BLaER1 treated with 17β-estradiol and CSF1 and Interleukin-3, amounts not matched to agents 10 nM and 100 nM (cell line): ENCODE measurements around the gene FAM131A.
A peak's percentile ranks its signal among the peaks of the same experiment; 100 is the strongest.

Experiments
- H3K27ac ChIP-seq, 11 experiments: shearing (Covaris generic); formaldehyde crosslinking; 2 replicates each; pipeline ENCODE4 v1.8.1; 2022
- H3K27me3 ChIP-seq, 11 experiments: shearing (Covaris generic); formaldehyde crosslinking; 2 replicates each; pipeline ENCODE4 v1.8.1; 2022
- H3K36me3 ChIP-seq, 11 experiments: shearing (Covaris generic); formaldehyde crosslinking; 2 replicates each; pipeline ENCODE4 v1.8.1; 2022
- H3K4me1 ChIP-seq, 10 experiments: shearing (Covaris generic); formaldehyde crosslinking; 2 replicates each; pipeline ENCODE4 v1.8.1; 2022
- H3K4me2 ChIP-seq, 11 experiments: shearing (Covaris generic); formaldehyde crosslinking; 2 replicates each; pipeline ENCODE4 v1.8.1; 2022
- H3K4me3 ChIP-seq, 10 experiments: shearing (Covaris generic); formaldehyde crosslinking; 2 replicates each; pipeline ENCODE4 v1.8.1; 2022
- H3K9ac ChIP-seq, 11 experiments: shearing (Covaris generic); formaldehyde crosslinking; 2 replicates each; pipeline ENCODE4 v1.8.1; 2022
- H3K9me3 ChIP-seq, 11 experiments: shearing (Covaris generic); formaldehyde crosslinking; replicated peaks in 1 of 11; 2 replicates each; pipeline ENCODE4 v1.8.1; 2022
- H4K20me1 ChIP-seq, 11 experiments: shearing (Covaris generic); formaldehyde crosslinking; 2 replicates each; pipeline ENCODE4 v1.8.1; 2022
- Cebpa-rat ChIP-seq, 11 experiments: shearing (Covaris generic); IDR thresholded peaks; 2 replicates each; pipeline ENCODE4 v1.8.1; 2022

FAM131A gene

GRCh38 chr3:184337399-184337714, at the start of gene FAM131A:
TSS of gene FAM131A (plus strand) at chr3:184337600. CDS start at chr3:184337631, 31 bp downstream.
- Histone ChIP-seq H3K4me2 (peak within 1 kb of the TSS; percentile 93 to 99 (median 98)), H3K4me1 (peaks cover 52 to 84% (median 60%) of the 10 kb centered on the region in 10 experiments), H3K4me3 (peak within 1 kb of the TSS; percentile 63 to 81 (median 70)), H3K27ac (peak within 1 kb of the TSS; percentile 20 to 76 (median 63); a peak in 18 of 22 replicates), H3K27me3 (peaks cover 0 to 15% (median 0%) of the 10 kb centered on the region in 11 experiments; a peak in 6 of 22 replicates), H3K9ac (peak within 1 kb of the TSS; percentile 69 to 86 (median 78)), H3K9me3 (no peaks in the 10 kb centered on the region), H3K36me3 (peaks cover 29 to 40% (median 37%) of the 10 kb centered on the region in 11 experiments), H4K20me1 (peaks cover 43 to 83% (median 63%) of the 10 kb centered on the region in 11 experiments; a peak in 21 of 22 replicates)
- no peak for TF ChIP-seq Cebpa-rat (IDR thresholded peaks at IDR 0.05)

GRCh38 chr3:184289426-184289938, 47.9 kb upstream of the FAM131A start:
- Histone ChIP-seq H3K4me1 (no peaks in the 10 kb centered on the region; a peak in 1 of 20 replicates), H3K4me2 (0 out of 22 replicates have a peak overlapping the region, but pooled peaks of 1 of the 11 experiments have one; percentile 16), H3K9me3 (no peaks in the 10 kb centered on the region), H3K4me3 (no peak overlapping the region), H3K9ac (no peak overlapping the region), H3K27ac (no peak overlapping the region), H3K27me3 (no peaks in the 10 kb centered on the region), H4K20me1 (no peaks in the 10 kb centered on the region), H3K36me3 (no peaks in the 10 kb centered on the region)
- no peak for TF ChIP-seq Cebpa-rat (IDR thresholded peaks at IDR 0.05)

- Histone ChIP-seq H3K4me1 (no peaks in the 10 kb centered on the region), H3K9me3 (no peaks in the 10 kb centered on the region), H3K4me3 (no peak overlapping the region), H3K4me2 (no peak overlapping the region), H3K36me3 (no peaks in the 10 kb centered on the region), H3K9ac (no peak overlapping the region), H3K27me3 (no peaks in the 10 kb centered on the region), H3K27ac (no peak overlapping the region), H4K20me1 (no peaks in the 10 kb centered on the region)
- no peak for TF ChIP-seq Cebpa-rat (IDR thresholded peaks at IDR 0.05)
Observed at GRCh38 chr3:184290331-184290730, 47.1 kb upstream of the FAM131A start.

GRCh38 chr3:184291044-184291737, 46.2 kb upstream of the FAM131A start:
- TF ChIP-seq Cebpa-rat (IDR thresholded peaks at IDR 0.05), result no peak
- H3K9ac ChIP-seq, result no peak overlapping the region
- H3K4me3 ChIP-seq, result no peak overlapping the region
- H3K27ac ChIP-seq, result no peak overlapping the region
- H3K27me3 ChIP-seq, result no peaks in the 10 kb centered on the region
- no peaks in the 10 kb centered on the region for H3K9me3 ChIP-seq
- H3K4me1 ChIP-seq, result no peaks in the 10 kb centered on the region
- H4K20me1 ChIP-seq, result no peaks in the 10 kb centered on the region
- no peaks in the 10 kb centered on the region for H3K36me3 ChIP-seq
- H3K4me2 ChIP-seq, result no peak overlapping the region

- TF ChIP-seq Cebpa-rat (IDR thresholded peaks at IDR 0.05), result no peak
- Histone ChIP-seq H4K20me1 (no peaks in the 10 kb centered on the region), H3K9ac (0 out of 22 replicates have a peak overlapping the region, but pooled peaks of 1 of the 11 experiments have one; percentile 30)
Observed at GRCh38 chr3:184291738-184292445, 45.5 kb upstream of the FAM131A start.

GRCh38 chr3:184295771-184296170, 41.6 kb upstream of the FAM131A start:
- Histone ChIP-seq H4K20me1 (peaks cover 6 to 16% (median 14%) of the 10 kb centered on the region in 11 experiments; a peak in 18 of 22 replicates), H3K4me2 (no peak overlapping the region), H3K27ac (no peak overlapping the region), H3K9ac (no peak overlapping the region), H3K36me3 (peaks cover 2 to 11% (median 8%) of the 10 kb centered on the region in 11 experiments), H3K9me3 (no peaks in the 10 kb centered on the region), H3K4me1 (peaks cover 9 to 18% (median 16%) of the 10 kb centered on the region in 10 experiments), H3K27me3 (no peaks in the 10 kb centered on the region), H3K4me3 (no peak overlapping the region)
- no peak for TF ChIP-seq Cebpa-rat (IDR thresholded peaks at IDR 0.05)

More at GRCh38 chr3:184291738-184292445, 45.5 kb upstream of the FAM131A start:
- Histone ChIP-seq H3K4me3 (no peak overlapping the region), H3K27me3 (no peaks in the 10 kb centered on the region), H3K4me2 (no peak overlapping the region), H3K36me3 (no peaks in the 10 kb centered on the region), H3K27ac (no peak overlapping the region), H3K9me3 (no peaks in the 10 kb centered on the region), H3K4me1 (no peaks in the 10 kb centered on the region)

GRCh38 chr3:184296616-184297015, 40.8 kb upstream of the FAM131A start:
- H3K9ac ChIP-seq, result no peak overlapping the region
- H3K4me2 ChIP-seq, result no peak overlapping the region
- H3K9me3 ChIP-seq, result no peaks in the 10 kb centered on the region
- H3K36me3 ChIP-seq, result peaks cover 10 to 19% (median 16%) of the 10 kb centered on the region in 11 experiments
- no peak overlapping the region for H3K4me3 ChIP-seq
- no peak overlapping the region for H3K27ac ChIP-seq
- H3K4me1 ChIP-seq, result peaks cover 13 to 24% (median 22%) of the 10 kb centered on the region in 10 experiments
- H3K27me3 ChIP-seq, result no peaks in the 10 kb centered on the region
- no peak for TF ChIP-seq Cebpa-rat (IDR thresholded peaks at IDR 0.05)
- H4K20me1 ChIP-seq, result peaks cover 6 to 25% (median 22%) of the 10 kb centered on the region in 11 experiments; a peak in 19 of 22 replicates

- TF ChIP-seq Cebpa-rat (IDR thresholded peaks at IDR 0.05), result no peak
- peaks cover 6 to 48% (median 44%) of the 10 kb centered on the region in 11 experiments; a peak in 20 of 22 replicates for H4K20me1 ChIP-seq
- H3K9ac ChIP-seq, result peak within 1 kb of the TSS; percentile 82 to 98 (median 93)
- no peaks in the 10 kb centered on the region for H3K9me3 ChIP-seq
- H3K36me3 ChIP-seq, result peaks cover 34 to 42% (median 39%) of the 10 kb centered on the region in 11 experiments
- H3K27ac ChIP-seq, result peak within 1 kb of the TSS; percentile 67 to 93 (median 83)
- peaks cover 13 to 27% (median 22%) of the 10 kb centered on the region in 10 experiments for H3K4me1 ChIP-seq
- H3K4me3 ChIP-seq, result peak within 1 kb of the TSS; percentile 77 to 98 (median 86)
- H3K27me3 ChIP-seq, result no peaks in the 10 kb centered on the region
- H3K4me2 ChIP-seq, result peak within 1 kb of the TSS; percentile 88 to 99 (median 92)
Observed at GRCh38 chr3:184298759-184299487, 38.5 kb upstream of the FAM131A start, which contains the start of gene PSMD2. TSS of gene PSMD2 (plus strand) at chr3:184299241. CDS start at chr3:184299267, 26 bp downstream.
